WTC11 (cell line): ENCODE results near the gene RNF113A.

Experiments
- E2F4 ChIP-seq: sonication (generic); formaldehyde crosslinking; IDR thresholded peaks from 2 replicates; pipeline ENCODE4 v1.8.1; 2022; ENCODE audit warnings: low read depth, mild to moderate bottlenecking, moderate library complexity, missing genetic modification reagents, borderline replicate concordance
- EMX1 ChIP-seq: fragments of 250-450 bp; sonication (Bioruptor Pico); IDR thresholded peaks from 2 replicates; pipeline ENCODE4 v1.8.0; 2021; ENCODE audit warnings: mild to moderate bottlenecking
- FOXJ3 ChIP-seq: sonication (generic); formaldehyde crosslinking; IDR thresholded peaks from 2 replicates; pipeline ENCODE4 v1.9.0; 2021; ENCODE audit warnings: missing genetic modification reagents, mild to moderate bottlenecking, borderline replicate concordance
- GABPB1 ChIP-seq: sonication (generic); formaldehyde crosslinking; IDR thresholded peaks from 2 replicates; pipeline ENCODE4 v1.8.1; 2023; ENCODE audit warnings: mild to moderate bottlenecking, missing genetic modification reagents
- HMGXB4 ChIP-seq: sonication (generic); formaldehyde crosslinking; IDR thresholded peaks from 2 replicates; pipeline ENCODE4 v1.8.1; 2023; ENCODE audit warnings: mild to moderate bottlenecking, moderate library complexity, missing genetic modification reagents
- MAX ChIP-seq: sonication (generic); formaldehyde crosslinking; IDR thresholded peaks from 2 replicates; pipeline ENCODE4 v1.8.0; 2022; ENCODE audit warnings: mild to moderate bottlenecking, missing genetic modification reagents
- TEAD4 ChIP-seq: sonication (generic); formaldehyde crosslinking; IDR thresholded peaks from 2 replicates; pipeline ENCODE4 v1.8.0; 2022; ENCODE audit warnings: mild to moderate bottlenecking, missing genetic modification reagents
- ZSCAN18 ChIP-seq: fragments of 250-450 bp; sonication (Bioruptor Pico); IDR thresholded peaks from 2 replicates; pipeline ENCODE4 v2.1.2; 2022; ENCODE audit warnings: mild to moderate bottlenecking, moderate library complexity
- TF ChIP-seq, protein P1 (sequence below): fragments of 200-600 bp; IDR thresholded peaks from 2 replicates; pipeline ENCODE4 v1.8.0; 2022; ENCODE audit warnings: antibody characterized with exemption

DNA sequence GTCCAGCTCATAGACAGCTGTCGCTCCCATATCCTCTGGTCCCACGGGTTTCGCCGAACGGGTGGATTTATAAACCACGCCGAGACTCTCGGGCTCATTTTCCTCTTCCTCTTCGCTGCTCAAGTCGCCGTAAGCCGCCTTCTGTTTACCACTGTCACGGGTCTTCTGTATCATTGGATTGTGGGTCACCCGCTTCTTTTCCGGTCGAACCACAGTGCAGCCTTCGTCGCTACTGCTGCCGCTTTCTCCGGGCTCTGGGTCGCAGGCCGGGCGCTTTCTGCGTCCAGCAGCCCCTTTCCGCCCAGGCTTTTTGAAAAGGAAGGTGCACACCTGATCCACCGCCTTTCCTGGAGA, 311 bp downstream of the RNF113A start:
- TF ChIP-seq ZSCAN18 (CRISPR knock-in tag) (no peak), FOXJ3 (CRISPR knock-in tag) (no peak), E2F4 (no peak), GABPB1 (no peak), EMX1 (CRISPR knock-in tag) (no peak), HMGXB4 (CRISPR knock-in tag) (no peak), MAX (CRISPR knock-in tag) (no peak), TEAD4 (CRISPR knock-in tag) (no peak)
- TF ChIP-seq, protein P1, sequence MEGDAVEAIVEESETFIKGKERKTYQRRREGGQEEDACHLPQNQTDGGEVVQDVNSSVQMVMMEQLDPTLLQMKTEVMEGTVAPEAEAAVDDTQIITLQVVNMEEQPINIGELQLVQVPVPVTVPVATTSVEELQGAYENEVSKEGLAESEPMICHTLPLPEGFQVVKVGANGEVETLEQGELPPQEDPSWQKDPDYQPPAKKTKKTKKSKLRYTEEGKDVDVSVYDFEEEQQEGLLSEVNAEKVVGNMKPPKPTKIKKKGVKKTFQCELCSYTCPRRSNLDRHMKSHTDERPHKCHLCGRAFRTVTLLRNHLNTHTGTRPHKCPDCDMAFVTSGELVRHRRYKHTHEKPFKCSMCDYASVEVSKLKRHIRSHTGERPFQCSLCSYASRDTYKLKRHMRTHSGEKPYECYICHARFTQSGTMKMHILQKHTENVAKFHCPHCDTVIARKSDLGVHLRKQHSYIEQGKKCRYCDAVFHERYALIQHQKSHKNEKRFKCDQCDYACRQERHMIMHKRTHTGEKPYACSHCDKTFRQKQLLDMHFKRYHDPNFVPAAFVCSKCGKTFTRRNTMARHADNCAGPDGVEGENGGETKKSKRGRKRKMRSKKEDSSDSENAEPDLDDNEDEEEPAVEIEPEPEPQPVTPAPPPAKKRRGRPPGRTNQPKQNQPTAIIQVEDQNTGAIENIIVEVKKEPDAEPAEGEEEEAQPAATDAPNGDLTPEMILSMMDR: no peak
